Measurements from ENCODE around the gene RERE. TPM values are rescaled to one million over a fixed set of nuclear protein-coding genes. Genes with fewer than 3 reads are reported as not detected.

RERE gene
- polyA plus RNA-seq, 1 of the 3 experiments (the other 2 are of a cell fraction) = 8.1 TPM

DNA sequence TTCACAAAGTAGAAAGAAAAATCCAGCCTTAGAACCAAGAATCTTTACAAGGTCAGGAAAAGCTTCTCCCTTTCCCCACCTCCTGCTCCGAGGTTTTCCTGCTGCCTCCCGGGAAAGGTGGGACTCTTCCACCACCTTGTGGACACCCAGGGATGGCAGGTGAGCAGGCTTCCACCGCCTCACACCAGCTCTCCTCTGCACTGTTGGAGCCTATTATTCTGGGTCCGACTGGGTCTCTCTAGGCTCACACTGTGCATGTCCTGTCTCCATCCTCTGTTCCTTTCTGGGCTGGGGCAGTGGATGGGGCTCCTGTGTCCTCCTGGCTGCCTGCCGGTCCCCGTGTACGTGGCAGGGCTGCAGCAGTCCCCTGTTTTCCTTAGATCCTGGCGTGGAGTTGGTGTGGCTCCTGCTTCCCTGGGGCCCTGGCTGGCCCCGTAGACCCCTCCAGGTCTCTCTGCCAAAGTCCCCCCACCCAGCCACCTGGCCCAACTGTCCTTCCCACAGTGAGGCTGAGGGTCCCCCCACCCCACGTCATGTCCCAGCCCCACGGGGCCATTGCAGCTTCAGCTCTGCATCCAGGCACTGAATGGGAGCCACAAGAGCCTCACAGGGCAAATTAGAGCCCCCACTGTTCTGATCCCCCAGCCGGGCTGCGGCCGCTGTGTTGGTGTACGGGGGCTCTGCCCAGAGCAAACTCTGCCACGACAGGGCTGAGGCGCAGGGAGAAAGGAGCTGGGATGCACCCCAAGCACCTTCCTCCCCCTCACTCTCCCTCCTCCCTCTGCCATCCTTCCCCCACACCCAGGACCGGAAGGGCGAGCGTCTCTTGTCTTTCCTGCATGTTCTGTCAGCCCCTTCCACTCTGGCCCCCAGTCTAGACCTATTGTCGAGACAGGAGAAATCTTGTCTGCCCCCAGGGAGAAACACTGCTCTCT lies 502.8 kb downstream of the RERE start:
- Histone ChIP-seq H2AFZ (ENCODE audit: low read depth) (no peak overlapping the region), H3K4me1 (ENCODE audit: control insufficient read depth in 1 of 2, insufficient read depth in 2 of 2, low read depth in 1 of 2, low read length in 1 of 2) (peaks cover 0 to 8% of the 10 kb centered on the region in 2 experiments; a peak in 1 of 4 replicates), H3K9me3 (no peaks in the 10 kb centered on the region), H3K79me2 (ENCODE audit: insufficient read depth) (no peaks in the 10 kb centered on the region), H3K9me2 (no peaks in the 10 kb centered on the region), H3K27ac (ENCODE audit: low read depth in 2 of 2, low read length in 1 of 2) (no peak overlapping the region), H3K36me3 (replicated peaks in 1 of 2; ENCODE audit: control insufficient read depth in 1 of 2, insufficient read depth in 2 of 2, low read length in 1 of 2) (no peaks in the 10 kb centered on the region), H3F3A (replicated peaks; ENCODE audit: insufficient read depth) (no peaks in the 10 kb centered on the region), H3K27me3 (ENCODE audit: insufficient read depth) (no peaks in the 10 kb centered on the region), H3K9ac (no peak overlapping the region), H3K4me3 (ENCODE audit: low read depth in 2 of 2, low read length in 1 of 2) (no peak overlapping the region; a peak in 1 of 4 replicates), H4K20me1 (ENCODE audit: insufficient read depth) (no peaks in the 10 kb centered on the region), H3K4me2 (no peak overlapping the region)
- CTCF ChIA-PET = interaction anchor here (0.6 to 9.6 kb wide), 61 partner anchors 10 to 760 kb away, joined by 3 to 293 read pairs (median 4); partner anchors contain the start of genes ERRFI1 and PARK7
- no peak for TF ChIP-seq MEF2A (IDR thresholded peaks at IDR 0.05; ENCODE audit: borderline replicate concordance, low read depth)
- TF ChIP-seq, protein P1, sequence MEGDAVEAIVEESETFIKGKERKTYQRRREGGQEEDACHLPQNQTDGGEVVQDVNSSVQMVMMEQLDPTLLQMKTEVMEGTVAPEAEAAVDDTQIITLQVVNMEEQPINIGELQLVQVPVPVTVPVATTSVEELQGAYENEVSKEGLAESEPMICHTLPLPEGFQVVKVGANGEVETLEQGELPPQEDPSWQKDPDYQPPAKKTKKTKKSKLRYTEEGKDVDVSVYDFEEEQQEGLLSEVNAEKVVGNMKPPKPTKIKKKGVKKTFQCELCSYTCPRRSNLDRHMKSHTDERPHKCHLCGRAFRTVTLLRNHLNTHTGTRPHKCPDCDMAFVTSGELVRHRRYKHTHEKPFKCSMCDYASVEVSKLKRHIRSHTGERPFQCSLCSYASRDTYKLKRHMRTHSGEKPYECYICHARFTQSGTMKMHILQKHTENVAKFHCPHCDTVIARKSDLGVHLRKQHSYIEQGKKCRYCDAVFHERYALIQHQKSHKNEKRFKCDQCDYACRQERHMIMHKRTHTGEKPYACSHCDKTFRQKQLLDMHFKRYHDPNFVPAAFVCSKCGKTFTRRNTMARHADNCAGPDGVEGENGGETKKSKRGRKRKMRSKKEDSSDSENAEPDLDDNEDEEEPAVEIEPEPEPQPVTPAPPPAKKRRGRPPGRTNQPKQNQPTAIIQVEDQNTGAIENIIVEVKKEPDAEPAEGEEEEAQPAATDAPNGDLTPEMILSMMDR (IDR thresholded peaks at IDR 0.05) = peak; percentile 82
- 0 out of 2 replicates have a peak, but pooled peaks have one; percentile 27 for TF ChIP-seq RFX5 (IDR thresholded peaks at IDR 0.05; ENCODE audit: low read length)
- TF ChIP-seq, protein P2, sequence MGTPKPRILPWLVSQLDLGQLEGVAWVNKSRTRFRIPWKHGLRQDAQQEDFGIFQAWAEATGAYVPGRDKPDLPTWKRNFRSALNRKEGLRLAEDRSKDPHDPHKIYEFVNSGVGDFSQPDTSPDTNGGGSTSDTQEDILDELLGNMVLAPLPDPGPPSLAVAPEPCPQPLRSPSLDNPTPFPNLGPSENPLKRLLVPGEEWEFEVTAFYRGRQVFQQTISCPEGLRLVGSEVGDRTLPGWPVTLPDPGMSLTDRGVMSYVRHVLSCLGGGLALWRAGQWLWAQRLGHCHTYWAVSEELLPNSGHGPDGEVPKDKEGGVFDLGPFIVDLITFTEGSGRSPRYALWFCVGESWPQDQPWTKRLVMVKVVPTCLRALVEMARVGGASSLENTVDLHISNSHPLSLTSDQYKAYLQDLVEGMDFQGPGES (IDR thresholded peaks at IDR 0.05; ENCODE audit: low read depth, low read length) = no peak
- no peak for TF ChIP-seq TEAD4 (IDR thresholded peaks at IDR 0.05; ENCODE audit: borderline replicate concordance, insufficient read depth)
- peak; percentile 98 for TF ChIP-seq RAD21 (IDR thresholded peaks at IDR 0.05; ENCODE audit: low read length)
- TF ChIP-seq SMC3 (IDR thresholded peaks at IDR 0.05; ENCODE audit: low read depth, low read length) = peak; percentile 96
- no peak for TF ChIP-seq CHD2 (IDR thresholded peaks at IDR 0.05; ENCODE audit: low read length, partially characterized antibody)
- no peak for TF ChIP-seq ELF1 (IDR thresholded peaks at IDR 0.05)
- WGBS (ENCODE audit: low lambda C conversion rate) = 38% methylated on average over 11 of the region's 21 CpGs
- DNase-seq = peak; percentile 89
- POLR2A ChIA-PET = interaction anchor here (0.7 to 1.0 kb wide), 4 partner anchors 8 to 339 kb away, joined by 3 to 5 read pairs (median 4); no protein-coding TSS in a partner anchor

DNA sequence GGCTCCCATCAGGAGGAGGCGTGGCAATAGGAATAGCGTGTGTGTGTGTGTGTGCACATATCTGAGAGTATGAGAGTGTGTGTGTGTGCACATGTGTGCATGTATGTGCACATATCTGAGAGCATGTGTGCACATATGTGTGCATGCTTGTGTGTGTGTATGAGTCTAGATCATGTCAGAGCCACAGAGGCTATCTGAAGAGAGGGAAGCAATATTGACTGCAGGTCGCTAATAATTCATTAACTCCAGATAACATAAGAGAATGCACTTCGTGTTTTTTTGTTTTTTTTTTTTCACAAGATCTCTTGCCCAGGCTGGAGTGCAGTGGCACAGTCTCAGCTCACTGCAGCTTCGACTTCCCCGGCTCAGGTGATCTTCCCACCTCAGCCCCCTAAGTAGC lies 504.2 kb downstream of the RERE start:
- no peaks in the 10 kb centered on the region for H3K79me2 ChIP-seq (ENCODE audit: insufficient read depth)
- H3K4me1 ChIP-seq (ENCODE audit: control insufficient read depth in 1 of 2, insufficient read depth in 2 of 2, low read depth in 1 of 2, low read length in 1 of 2) = peaks cover 0 to 4% of the 10 kb centered on the region in 2 experiments; a peak in 1 of 4 replicates
- H3K9ac ChIP-seq = no peak overlapping the region
- H3K27me3 ChIP-seq (ENCODE audit: insufficient read depth) = no peaks in the 10 kb centered on the region
- TF ChIP-seq NRF1 (IDR thresholded peaks at IDR 0.05; ENCODE audit: low read depth, low read length) = no peak
- no peak for TF ChIP-seq MXI1 (IDR thresholded peaks at IDR 0.05; ENCODE audit: low read depth, low read length)
- TF ChIP-seq TAF1 (IDR thresholded peaks at IDR 0.05; ENCODE audit: borderline replicate concordance, low read depth, low read length) = no peak
- H4K20me1 ChIP-seq (ENCODE audit: insufficient read depth) = no peaks in the 10 kb centered on the region
- no peak overlapping the region for H3K4me3 ChIP-seq (ENCODE audit: low read depth in 2 of 2, low read length in 1 of 2)
- no peak overlapping the region for H2AFZ ChIP-seq (ENCODE audit: low read depth)
- H3K4me2 ChIP-seq = no peak overlapping the region
- no peaks in the 10 kb centered on the region for H3F3A ChIP-seq (replicated peaks; ENCODE audit: insufficient read depth)
- ChIA-PET CTCF (interaction anchor here (1.5 to 9.6 kb wide), 7 partner anchors 11 to 341 kb away, joined by 3 to 293 read pairs (median 43); partner anchors contain the start of gene ERRFI1), POLR2A (no interaction called here)
- H3K9me2 ChIP-seq = no peaks in the 10 kb centered on the region
- DNase-seq = no peak
- no peaks in the 10 kb centered on the region for H3K9me3 ChIP-seq
- 96% methylated on average over 6 of the region's 6 CpGs for WGBS (ENCODE audit: low lambda C conversion rate)
- H3K27ac ChIP-seq (ENCODE audit: low read depth in 2 of 2, low read length in 1 of 2) = no peak overlapping the region
- no peaks in the 10 kb centered on the region for H3K36me3 ChIP-seq (replicated peaks in 1 of 2; ENCODE audit: control insufficient read depth in 1 of 2, insufficient read depth in 2 of 2, low read length in 1 of 2)

All from SK-N-SH (cell line).